Erythroblast (primary cell): ENCODE measurements around the gene CACNA1D.

Experiments
- GATA1 ChIP-seq: IDR thresholded peaks from 2 replicates; pipeline ENCODE4 v1.6.1; 2011; ENCODE audit warnings: low read depth, mild to moderate bottlenecking, control low read depth, low read length, moderate library complexity
- POLR2A ChIP-seq: IDR thresholded peaks from 2 replicates; pipeline ENCODE4 v1.6.1; 2011; ENCODE audit warnings: mild to moderate bottlenecking, low read length

- no peak for TF ChIP-seq POLR2A
- no peak for TF ChIP-seq GATA1
These were observed 194.6 kb downstream of the CACNA1D start for GRCh38 chr3:53688989-53689388.
